OCI-LY1 (cell line): Measurements from ENCODE around the gene OSBPL3.

Experiments used
- EZH2 ChIP-seq: fragments of 200-600 bp; sonication (generic), shearing (Covaris generic); IDR thresholded peaks from 2 replicates; pipeline ENCODE4 v1.8.0; 2017; ENCODE audit warnings: borderline replicate concordance, mixed run types, mild to moderate bottlenecking, antibody characterized with exemption, low read length, moderate library complexity, mixed read lengths
- TF ChIP-seq, protein P1 (sequence below): fragments of 200-600 bp; sonication (generic), shearing (Covaris generic); IDR thresholded peaks from 2 replicates; pipeline ENCODE4 v1.5.1; 2017; ENCODE audit warnings: mild to moderate bottlenecking, antibody characterized with exemption, low read length, moderate library complexity, mixed read lengths

GRCh38 chr7:24793982-24794648 is 185.9 kb downstream of the OSBPL3 start:
- TF ChIP-seq, protein P1, sequence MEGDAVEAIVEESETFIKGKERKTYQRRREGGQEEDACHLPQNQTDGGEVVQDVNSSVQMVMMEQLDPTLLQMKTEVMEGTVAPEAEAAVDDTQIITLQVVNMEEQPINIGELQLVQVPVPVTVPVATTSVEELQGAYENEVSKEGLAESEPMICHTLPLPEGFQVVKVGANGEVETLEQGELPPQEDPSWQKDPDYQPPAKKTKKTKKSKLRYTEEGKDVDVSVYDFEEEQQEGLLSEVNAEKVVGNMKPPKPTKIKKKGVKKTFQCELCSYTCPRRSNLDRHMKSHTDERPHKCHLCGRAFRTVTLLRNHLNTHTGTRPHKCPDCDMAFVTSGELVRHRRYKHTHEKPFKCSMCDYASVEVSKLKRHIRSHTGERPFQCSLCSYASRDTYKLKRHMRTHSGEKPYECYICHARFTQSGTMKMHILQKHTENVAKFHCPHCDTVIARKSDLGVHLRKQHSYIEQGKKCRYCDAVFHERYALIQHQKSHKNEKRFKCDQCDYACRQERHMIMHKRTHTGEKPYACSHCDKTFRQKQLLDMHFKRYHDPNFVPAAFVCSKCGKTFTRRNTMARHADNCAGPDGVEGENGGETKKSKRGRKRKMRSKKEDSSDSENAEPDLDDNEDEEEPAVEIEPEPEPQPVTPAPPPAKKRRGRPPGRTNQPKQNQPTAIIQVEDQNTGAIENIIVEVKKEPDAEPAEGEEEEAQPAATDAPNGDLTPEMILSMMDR = no peak
- TF ChIP-seq EZH2 = no peak
